IPS-NIHi7 (cell line): ENCODE data around the gene NLRP12.
A peak's percentile ranks its signal among the peaks of the same experiment; 100 is the strongest.
"Not testable (repeated sequence)": the region's sequence is repeated elsewhere in the genome, so short reads cannot be mapped to it uniquely, and the experiment has no call there.

Experiments used
- DNase-seq: peaks from one replicate; pipeline ENCODE4 v3.0.0; 2012; ENCODE audit warnings: mixed read lengths; ENCODE audit errors: extremely low spot score

The NLRP12 gene

DNA sequence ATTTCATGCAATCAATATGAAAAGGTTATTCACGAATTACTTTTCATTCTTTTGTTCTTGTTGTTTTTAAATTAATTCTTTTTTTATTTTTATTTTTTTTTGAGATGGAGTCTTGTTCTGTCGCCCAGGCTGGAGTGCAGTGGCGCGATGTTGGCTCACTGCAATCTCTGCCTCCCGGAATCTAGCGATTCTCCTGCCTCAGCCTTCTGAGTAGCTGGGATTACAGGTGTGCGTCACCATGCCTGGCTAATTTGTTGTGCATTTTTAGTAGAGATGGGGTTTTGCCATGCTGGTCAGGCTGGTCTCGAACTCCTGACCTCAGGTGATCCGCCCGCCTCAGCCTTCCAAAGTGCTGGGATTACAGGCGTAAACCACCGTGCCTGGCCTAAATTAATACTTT is 16.1 kb upstream of the NLRP12 start:
- not testable (repeated sequence) for DNase-seq

DNA sequence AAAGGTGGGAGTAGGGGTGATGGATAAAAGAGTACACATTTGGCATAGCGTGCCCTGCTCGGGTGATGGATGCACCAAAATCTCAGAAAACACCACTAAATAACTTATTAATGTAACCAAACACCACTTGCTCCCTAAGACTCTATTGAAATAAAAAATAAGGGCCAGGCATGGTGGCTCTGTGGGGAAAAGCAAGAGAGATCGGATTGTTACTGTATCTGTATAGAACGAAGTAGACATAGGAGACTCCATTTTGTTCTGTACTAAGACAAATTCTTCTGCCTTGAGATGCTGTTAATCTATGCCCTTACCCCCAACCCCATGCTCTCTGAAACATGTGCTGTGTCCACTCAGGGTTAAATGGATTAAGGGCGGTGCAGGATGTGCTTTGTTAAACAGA is 14.3 kb upstream of the NLRP12 start:
- DNase-seq = not testable (repeated sequence)

DNA sequence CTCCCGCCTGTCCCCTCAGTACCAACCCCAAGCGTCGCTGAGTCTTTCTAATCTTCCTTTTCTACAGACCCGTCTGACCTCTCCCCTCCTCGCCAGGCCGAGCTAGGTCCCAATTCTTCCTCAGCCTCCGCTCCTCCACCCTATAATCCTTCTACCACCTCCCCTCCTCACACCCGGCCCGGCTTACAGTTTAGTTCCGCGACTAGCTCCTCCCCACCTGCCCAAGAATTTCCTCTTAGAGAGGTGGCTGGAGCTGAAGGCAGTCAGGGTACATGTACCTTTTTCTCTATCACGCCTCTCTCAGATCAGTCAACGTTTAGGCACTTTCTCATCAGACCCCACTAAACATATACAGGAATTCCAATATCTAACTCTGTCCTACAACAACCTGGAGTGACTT is 8.7 kb upstream of the NLRP12 start:
- DNase-seq = not testable (repeated sequence)

DNA sequence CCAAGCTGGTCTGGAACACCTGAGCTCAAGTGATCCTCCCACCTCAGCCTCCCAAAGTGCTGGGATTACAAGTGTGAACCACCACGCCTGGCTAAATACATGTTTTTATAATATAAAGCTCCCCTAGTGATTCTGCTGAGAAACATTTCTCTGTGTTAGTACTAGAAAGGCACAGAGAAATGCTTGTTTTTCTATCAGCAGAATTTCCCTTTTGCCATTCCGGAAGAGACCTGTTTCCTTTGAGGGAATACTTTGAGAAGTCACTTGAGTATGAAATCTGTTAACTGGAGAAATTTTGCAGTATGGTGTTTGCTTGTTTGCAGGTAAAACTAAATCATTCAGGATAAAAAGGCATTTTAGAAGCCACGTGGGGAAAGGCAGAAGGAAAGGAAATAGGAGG is 4.4 kb upstream of the NLRP12 start:
- DNase-seq = no peak

DNA sequence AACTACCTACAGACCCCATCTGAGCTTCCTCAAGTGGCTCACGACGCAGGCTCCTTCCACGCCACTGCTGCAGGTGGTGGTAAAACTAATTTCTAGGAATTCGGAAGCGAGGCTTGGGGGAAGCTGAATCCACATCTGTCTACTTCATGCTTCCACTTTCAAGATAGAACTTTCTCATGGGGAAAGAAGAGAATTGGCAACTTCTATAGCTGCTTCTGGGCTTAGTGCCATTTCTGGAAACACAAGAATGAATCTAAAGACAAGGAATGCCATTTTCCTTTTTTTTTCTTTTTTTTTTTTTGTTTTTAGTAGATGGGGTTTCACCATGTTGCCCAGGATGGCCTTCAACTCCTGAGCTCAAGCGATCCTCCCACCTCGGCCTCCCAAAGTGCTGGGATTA is 2.8 kb upstream of the NLRP12 start:
- DNase-seq = no peak

DNA sequence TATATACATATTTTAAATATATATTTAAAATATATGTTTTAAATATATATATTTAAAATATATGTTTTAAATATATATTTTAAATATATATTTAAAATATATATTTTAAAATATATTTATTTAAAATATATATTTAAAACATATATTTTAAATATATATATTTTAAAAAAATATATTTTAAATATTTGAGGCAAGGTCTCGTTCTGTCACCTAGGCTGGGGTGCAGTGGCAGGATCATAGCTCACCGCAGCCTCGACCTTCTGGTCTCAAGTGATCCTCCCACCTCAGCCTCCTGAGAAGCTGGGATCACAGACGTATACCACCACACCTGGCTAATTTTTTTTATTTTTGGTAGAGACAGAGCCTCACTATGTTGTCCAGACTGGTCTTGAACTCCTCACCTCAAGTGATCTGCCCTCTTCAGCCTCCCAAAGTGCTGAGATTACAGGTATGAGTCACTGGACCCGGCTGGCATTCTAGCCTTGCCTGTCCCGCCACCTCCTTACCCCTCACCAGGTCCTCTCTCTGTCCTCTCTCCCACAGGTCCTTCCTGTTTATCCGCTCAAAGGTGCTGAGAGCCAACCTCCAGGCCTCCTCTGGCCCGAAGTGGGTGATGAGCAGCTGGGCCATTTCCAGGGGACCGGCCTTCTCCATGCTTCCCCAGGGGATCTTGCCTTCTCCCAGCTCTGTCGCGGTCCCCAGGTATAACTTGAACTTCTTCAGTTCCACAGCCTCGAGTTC is 564 bp downstream of the NLRP12 start:
- no peak for DNase-seq

DNA sequence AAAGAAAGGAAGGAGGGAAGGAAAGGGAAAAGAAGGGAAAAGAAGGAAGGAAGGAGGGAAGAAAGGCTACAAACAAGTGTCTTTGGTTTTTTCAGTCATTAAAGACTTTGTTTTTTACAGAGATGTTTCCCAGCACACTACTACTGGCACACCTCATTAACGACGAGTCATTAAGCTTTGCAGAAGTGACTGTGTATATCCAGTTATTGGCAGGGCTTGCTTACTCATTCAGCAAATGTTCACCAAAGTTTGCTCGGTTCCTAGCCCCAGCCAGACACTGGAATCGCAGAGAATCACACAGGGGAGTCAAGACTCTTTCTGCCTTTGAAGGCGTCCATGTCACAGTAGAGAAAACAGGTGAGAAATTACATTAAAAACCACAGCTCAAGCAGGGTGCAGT is 4.3 kb downstream of the NLRP12 start:
- DNase-seq = no peak

DNA sequence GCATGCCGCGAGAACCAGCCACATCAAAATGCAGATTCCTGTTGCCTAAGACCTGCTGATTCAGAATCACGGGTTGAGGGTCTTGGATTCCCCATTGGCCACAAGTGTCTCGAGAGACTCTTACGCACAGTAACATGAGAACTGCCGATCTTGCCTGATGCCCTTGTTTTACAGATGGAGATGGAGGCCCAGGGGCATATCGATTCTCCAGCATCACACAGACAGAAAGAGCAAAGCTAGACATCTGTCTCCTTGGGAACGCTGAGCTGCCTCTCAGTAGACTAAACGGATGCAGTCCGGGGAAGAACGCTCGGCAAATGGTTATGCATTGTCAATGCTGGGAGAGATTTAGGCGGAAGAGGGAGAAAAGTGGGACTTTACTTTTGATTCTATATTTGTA is 5.4 kb downstream of the NLRP12 start:
- no peak for DNase-seq

DNA sequence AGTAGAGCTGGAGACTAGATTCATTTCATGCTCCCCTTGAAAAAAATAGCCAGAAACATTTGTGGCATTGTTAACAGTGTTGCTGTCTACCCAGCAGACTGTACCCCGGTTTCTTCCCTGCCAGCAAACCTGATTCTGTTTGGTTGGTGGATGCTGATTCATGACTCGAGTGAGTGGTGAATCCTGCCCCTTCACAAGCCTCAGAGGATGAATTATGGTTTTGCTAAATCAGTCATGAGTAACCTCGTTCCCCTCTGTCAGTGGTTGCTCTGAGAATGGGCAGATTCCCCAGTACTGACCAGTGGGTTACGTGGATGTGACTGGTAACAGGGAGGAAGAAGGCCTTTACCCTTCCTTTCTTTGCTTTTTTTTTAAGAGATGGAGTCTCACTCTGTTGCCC is 10.1 kb downstream of the NLRP12 start:
- no peak for DNase-seq

DNA sequence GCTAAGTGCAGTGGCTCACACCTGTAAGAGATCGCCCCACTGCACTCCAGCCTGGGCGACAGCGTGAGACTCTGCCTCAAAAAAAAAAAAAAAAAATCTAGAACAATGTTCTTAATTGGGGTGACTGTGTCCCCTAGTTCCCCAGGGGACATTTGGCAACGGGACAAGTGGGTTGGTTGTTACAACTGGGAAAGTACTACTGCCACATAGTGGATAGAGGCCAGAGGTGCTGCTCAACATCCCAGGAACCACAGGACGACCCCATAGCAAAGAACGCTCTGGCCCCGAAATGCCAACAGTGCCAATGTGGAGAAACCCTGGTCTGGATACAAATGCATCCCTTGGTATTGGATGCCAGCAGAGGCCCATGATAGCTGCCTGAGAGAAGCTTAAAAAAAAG is 11.8 kb downstream of the NLRP12 start:
- DNase-seq = peak; percentile 60

DNA sequence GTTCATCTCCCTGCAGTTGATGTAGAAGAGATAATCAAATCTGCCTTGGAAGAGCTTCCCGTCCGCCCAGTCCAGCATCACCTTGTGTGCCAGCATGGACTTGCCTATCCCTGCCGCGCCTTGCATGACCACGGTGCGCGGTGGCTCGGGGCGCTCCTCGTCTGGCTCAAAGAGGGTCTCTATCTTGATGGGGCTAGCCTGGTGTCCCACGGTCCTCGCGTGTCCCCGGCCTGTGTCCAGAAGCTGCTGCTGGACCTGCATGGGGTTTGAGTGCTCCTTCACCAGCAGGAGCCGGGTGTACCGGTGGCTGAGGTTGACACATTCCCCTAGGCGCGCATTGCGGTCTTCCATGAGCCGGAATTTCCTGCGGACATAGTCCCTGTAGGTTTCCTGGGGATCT is 13.2 kb downstream of the NLRP12 start:
- no peak for DNase-seq

DNA sequence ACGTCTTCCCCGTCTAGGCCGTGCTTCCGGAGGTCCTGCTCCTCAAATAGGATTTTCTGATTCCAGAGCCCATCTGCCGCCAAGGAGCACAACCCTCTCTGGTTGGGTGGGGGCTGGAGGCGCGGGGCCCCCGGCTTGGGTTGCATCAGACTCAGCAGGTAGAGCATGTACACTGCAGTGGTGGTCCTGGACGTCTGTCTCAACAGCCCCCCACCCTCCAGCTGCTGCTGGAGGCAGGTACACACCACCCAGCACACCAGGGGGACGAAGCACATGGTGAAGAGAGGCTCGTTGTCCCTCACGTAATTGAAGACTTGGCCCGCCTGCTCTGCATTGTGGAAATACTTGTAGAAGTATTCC is 13.9 kb downstream of the NLRP12 start:
- no peak for DNase-seq

DNA sequence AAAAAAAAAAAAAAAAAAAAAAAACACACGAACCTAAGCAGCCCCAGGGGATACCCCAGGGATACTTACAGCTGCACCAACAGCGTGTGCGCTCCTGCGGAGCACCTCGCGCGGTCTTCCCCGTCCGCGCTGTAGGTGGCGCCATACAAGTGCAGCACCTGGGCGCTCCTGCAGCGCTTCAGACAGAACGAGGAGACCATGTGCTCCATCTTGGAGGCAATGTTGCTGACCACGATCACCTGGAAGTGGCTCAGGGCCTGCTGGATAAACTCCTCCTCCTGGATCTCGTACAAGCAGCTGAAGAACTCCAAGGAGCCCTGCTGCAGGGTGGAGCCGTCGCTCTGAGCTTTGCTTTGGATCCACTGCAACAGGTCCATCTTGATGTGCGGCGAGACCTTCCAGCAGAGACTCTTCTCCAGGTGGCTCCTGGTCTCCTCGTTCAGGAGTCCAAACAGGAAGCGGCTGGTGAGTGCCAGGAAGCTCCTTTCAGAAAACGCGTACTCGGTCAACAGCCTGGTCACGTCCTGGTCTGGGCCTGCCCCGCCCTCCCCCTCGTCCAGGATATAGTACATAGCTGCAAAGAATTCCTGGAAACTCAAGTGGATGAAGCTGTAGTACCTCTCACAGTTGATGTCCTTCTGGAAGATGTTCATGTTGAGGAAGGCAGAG is 14.5 kb downstream of the NLRP12 start:
- peak; percentile 73 for DNase-seq

DNA sequence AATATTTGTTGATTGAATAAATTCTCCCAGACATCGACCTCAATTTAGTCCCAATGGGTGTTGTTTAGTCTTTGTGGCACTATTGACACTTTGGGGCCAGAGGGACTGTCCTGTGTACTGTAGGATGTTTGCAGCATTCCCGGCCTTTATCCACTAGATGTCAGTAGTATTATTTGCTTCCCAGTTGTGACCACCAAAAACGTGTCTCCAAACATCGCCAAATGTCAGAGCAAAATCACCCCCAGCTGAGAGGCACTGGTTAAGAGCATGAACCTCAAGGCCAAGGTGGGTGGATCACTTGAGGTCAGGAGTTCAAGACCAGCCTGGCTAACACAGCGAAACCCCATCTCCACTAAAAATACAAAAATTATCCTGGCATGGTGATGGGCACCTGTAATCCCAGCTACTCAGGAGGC is 15.4 kb downstream of the NLRP12 start:
- DNase-seq = peak; percentile 62

DNA sequence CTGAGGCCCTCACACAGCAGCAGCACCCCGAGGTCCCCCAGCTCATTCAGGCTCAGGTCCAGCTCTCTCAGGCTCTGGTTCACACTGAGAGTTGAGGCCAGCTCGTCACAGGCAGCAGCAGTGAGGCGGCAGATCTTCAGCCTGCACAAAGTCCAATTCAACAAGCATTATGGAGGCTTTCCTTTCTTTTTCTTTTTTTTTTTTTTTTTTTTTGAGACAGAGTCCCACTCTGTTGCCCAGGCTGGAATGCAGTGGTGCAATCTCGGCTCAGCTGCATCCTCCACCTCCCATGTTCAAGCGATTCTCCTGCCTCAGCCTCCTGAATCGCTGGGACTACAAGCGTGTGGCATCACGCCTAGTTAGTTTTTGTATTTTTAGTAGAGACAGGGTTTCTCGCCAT is 22.9 kb downstream of the NLRP12 start:
- no peak for DNase-seq

DNA sequence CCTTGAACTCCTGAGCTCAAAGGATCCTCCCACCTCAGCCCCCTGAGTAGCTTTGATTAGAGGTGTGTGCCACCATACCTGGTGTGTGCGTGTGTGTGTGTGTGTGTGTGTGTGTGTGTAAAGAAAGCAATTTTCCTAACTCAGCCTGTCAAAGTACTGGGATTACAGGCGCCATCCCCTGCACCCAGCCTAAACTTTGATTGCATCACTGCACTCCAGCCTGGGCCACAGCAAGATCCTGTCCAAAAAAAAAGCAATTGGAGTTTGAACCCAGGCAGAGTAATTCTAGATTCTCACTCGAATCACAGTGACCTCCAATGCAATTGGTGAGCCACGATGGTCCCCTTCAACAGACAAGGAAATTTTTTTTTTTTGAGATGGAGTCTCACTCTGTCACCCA is 29.1 kb downstream of the NLRP12 start:
- no peak for DNase-seq

DNA sequence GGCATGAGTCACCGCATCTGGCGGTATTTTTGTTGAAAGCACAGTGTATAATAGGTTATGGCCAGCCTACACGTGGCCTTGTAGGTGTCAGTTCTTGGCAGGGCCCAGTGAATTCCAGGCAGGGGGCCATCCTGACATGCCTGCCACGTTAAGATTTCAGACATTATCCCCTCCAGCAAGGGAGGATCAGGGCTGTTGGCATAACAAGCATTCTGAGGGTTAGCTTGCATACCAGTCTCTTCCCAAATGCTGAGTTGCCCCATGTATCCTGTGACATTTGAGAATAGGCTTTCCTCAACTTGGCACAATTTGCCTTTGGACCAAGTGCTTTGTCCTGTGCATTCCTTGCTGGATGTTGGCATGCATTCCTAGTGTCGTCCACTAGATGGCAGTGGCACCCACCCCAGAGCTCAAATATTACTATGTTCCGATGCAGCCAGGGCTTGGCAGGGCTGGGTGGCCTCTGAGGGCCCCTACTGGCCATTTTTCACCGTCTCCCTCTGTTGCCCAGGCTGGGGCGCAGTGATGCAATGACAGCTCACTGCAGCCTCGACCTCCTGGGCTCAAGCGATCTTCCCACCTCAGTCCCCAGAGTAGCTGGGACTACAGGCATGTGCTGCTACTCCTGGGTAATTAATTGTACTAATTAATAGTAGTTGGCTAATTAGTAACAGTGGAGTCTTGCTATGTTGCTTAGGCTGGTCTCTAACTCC is 31.2 kb downstream of the NLRP12 start:
- peak; percentile 91 for DNase-seq

DNA sequence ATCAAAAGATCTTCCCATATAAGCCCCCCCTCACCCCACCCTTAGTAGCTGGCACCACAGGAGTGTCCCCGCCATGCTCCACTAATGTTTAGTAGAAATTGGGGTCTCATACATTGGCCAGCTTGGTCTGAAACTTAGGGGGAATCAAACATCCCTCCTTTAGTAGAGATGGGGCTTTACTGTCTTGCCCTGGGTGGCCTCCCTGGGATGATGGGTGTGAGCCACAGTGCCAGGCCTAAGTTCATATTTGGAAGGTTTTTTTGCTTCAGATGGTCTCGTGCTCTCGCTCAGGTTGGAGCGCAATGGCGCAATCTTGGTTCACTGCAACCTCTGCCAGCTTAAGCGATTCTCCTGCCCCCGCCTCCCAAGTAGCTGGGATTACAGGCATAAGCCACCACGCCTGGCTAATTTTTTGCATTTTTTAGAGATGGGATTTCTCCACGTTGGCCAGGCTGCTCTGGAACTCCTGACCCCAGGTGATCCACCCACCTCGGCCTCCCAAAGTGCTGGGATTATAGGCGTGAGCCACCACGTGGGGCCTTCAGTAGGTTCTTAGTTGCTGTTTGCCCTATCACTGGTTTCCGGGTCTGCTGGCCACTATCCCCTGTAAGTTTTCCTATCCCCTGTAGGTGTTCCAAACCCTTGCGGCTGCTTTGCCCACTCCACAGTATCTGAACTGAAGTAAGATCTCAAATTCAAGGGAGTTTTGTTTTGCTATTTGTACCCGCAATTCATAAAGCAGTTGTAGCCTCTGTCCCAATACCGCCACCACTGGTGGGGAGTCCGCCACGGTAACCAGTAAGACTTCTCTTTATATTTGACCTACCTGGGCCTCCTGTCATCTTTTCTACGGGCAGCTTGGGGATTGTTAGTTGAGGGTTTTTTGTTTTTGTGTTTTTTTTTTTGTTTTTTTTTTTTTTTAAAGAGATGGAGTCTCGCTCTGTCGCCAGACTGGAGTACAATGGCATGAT is 34.1 kb downstream of the NLRP12 start:
- no peak for DNase-seq

DNA sequence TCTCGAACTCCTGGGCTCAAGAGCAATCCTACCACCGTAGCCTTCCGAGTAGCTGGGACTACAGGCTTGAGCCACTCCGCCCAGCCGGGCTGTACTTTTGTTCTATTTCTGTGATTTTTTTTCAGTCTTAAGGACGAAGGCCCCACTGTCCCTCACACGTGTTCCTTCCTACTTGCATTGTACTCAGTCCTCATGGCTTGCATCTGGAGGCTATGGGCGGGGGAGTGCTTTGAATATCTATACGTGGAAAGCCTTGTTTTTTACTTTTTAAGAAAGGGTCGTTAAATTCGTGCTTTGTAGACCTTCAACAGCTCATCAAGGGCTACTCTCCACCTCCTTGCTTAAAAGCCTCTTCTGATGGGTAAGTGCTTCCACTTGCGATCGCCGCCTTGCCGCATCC is 36.8 kb downstream of the NLRP12 start:
- DNase-seq = no peak

DNA sequence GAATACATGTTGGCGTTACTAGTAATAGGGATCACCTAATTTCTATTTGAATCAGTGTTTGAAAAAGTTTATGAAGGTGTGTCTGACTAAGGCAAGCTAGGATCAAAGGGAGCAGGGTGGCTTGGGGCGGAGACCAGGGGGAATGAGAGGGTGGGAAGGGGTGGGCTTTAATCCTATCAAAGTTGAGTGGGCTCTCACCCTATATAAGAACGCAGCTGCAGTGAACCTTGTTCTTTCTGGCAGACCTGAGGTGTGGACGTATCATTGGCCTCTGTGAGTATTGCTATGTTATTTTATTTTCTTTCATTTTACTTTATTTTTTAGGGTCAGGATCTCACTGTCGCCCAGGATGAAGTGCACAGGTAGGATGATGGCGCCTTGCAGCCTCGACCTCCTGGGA is 37.4 kb downstream of the NLRP12 start:
- no peak for DNase-seq

DNA sequence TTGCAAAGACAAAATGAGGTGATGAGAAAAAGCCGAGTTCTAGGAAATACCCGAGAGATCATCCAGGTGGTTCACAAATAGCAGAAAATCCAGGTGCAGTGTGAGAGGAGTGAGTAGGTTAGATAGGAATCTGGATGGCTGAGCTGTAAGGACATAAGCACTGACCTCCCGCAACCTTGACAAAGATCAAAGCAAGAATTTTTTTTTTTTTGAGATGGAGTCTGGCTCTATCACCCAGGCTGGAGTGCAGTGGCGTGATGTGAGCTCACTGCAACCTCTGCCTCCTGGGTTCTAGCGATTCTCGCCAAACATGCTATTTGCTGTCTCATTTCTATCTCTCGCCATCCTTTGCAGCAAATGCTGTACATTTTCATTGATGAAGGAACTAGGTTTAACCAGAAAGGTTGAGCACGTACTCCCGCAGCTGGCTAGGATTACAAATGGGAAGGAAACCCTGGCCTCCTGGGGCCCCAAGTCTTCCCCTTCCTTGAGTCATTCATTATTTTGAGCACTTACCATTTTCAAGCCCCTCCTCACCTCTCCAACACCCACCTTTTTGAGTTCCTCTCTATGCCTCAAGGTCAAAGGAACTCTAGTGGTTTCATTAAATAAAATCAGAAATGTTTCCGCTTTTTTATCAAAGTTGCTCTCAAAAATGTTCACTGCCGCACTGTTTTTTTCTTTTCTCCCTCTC is 38.8 kb downstream of the NLRP12 start:
- no peak for DNase-seq
